HG03159 (cell line): ENCODE measurements around the gene SORCS2.
"Not testable (repeated sequence)": the region's sequence is repeated elsewhere in the genome, so short reads cannot be mapped to it uniquely, and the experiment has no call there.

Experiments used
- ATAC-seq: cut with Tn5 transposase; IDR thresholded peaks from one replicate; pipeline ENCODE4 v1.9.1; 2021; ENCODE audit warnings: mild to moderate bottlenecking, moderate library complexity; ENCODE audit not compliant: unreplicated experiment

The SORCS2 gene

DNA sequence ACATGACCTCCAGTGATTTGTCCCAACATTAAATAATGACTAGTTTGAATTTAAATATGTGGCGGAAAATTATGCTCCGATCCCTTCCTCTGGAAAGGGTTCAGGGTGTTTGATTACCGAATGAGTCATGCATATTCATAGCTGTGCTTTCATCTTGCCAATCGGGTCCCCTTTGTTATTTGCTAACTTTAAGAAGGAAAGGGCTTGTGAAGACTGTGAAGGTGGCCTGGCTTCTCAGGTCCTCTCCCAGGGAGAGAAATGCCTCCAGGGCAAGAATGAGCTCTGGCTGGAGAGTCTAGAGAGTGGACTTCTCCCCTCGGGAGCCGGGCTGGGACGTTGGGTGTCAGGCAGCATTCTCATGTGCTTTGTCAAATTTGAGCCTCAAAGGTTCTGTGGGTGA, 397.9 kb downstream of the SORCS2 start:
- no peak for ATAC-seq

DNA sequence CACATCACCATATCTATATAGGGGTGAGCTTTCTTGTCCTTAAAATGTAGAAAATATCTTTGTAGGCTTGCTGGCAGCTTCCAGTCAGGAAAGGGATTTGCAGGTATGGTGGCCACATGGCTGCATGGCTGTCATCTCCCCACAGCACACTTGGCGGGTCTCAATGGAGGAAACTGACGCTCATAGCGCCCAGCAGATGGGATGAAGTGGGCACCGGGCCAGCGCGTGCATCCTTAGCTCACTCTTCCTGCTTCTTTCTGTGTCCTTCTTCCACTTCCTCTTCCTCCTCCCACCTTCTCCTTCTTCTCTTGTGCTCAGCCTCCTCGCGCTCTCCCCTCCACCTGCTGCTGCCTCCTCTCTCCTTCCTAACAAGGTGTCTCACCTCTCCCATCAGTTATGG, 398.6 kb downstream of the SORCS2 start:
- no peak for ATAC-seq

DNA sequence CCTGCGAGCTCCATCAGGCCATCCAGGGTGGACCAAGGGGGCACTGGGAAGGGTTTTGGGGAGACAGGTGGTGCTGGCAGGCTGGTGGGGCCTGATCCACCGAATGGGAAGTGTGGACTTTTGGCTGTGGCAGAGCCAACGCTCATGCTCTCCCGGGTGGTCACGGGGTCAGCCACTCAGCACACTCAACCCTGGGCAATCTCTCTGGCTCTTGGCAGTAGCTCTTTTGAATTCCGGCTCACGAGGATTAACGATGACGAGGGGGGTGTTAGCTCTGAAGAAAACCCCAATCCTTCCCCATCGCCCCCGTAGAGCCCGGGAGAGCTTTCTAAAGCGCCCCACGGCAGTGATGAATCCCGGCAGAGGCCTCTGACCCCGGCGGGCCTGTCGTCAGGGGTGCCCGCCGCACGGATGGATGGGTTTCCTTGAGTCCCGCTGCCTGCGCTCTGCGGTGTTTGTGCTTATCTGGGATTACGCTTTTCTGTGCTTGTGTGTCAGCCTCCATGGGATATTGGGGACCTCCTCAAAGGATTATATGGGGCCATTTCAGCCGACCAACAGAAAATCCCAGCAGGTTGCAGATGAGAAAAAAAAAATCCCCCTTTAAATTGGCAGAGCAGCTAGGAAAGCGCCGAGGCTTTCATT, 399.2 kb downstream of the SORCS2 start:
- ATAC-seq: no peak

DNA sequence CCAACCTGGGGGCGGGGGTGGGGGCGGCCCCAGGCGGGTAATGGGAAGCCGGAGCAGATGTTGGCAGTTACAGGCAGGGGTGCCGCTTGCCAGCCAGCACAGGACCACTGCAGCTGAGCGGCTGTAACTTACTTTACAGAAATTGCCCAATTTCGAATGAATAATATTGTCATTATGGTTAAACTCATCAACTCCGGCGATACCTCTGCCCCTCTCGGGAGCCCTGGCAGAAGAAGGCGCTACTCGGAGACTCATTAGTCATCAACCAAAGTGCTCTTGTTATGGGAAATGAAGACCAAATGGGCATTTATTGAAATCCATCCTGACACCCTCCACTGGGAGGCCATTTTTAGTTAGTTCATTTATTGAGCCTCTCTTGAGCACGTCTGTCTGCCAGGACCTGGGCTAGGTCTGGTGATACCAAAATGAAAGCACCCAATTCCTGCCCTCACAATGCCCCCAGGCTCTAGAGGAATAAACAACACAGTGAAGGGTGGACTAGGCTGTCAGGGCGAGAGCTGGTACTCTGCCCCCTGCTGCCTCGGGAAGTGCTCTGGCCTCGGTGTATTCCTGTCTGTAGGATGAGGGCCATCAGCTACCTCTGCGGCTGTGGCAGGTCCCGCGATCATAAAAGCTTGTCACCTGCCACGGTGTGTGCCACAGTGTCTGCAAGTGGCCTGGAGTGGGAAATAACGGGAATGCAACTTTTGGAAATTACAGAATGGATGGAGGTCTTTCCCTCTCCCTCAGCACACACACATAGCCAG, 401.5 kb downstream of the SORCS2 start:
- ATAC-seq: no peak

DNA sequence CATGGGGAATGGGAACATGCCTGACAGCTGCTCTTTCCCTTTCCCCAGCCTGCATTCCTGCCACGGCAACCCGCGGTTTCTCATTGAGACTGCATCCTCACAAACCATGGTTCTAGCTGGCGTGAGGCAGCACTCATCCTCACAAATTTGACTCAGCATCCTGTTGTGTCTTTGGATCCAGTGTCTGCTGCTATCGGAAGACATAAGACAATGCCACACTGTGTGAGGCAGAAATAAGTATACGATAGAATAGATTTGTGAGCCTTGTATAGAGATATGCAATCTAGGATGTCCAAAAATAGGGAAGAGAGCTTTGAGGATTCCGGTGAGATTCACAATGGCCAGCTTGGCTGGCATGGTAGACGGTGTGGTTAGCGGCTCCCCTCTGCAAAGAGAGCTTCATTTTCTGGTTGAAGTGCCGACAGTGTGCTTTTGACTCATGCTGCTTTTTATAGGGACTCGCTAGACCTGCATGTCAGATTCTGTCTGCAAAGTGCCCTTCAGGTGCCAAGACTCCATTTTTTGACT, 403.7 kb downstream of the SORCS2 start:
- ATAC-seq: no peak

DNA sequence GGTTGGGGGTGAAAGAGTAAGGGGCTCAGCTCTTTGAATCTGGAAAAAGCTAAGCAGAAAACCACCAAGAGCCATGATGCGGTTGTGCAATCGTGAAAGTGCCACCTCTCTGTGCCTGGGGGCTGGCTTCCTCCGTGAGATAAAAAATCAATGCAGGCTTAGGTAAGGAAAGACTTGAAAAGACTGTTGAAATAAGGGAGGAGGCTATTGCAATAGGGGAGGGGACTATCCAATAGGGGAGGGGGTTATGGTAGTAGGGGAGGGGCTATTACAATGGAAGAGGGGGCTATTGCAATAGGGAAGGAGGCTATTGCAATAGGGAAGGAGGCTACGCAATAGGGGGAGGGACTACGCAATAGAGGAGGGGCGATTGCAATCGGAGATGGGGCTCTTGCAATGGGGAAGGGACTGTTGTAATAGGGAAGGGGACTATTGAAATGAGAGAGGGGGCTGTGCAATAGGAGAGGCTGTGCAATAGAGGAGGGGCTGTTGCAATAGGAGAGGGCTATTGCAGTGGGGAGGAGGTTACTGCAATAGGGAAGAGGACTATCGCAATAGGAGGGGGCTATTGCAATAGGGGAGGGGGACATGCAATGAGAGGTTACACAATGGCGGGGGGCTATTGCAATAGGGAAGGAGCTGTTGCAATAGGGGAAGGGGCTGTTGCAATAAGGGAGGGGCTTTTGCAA, 404.7 kb downstream of the SORCS2 start:
- no peak for ATAC-seq

DNA sequence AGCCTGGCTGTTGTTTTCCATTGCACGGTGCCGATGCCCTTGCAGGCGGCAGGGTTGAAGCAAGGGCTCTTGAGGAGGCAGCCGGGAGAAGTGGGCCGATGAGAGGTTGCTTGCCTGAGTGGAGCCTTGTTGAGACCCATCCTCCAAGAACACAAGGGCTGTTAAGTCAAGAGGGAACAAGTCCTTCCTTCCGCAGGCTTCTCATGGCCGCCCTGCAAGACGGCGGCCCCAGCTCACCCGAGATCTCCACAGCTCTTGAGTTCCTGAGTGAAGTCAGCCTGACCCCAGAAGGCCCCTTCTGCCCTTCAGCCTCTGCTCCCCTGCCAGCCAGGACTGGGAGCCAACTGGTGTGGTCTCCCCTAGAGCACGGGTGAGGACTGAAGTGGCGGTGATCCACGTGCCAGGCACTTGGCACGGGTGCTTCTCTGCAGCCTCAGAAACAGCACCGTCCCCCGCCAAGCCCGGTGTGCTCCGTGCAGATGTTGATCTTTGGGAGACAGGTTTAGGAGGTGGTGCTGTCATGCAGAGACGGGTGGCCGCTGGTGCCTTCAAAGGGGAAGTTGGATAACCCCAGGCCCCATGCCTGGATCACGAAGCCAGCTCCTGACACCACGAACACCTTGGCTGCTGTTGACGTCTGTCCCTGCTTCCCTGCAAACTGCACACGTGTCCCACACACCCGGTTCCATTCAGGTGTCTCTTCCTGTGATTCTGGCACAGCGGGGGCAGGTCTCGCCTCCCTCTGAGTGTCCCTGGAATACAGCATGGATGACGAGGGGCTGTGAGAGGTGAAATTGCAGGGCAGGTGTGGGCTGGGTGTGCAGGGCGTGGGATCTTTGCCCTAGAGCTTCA, 406.8 kb downstream of the SORCS2 start:
- ATAC-seq: no peak

DNA sequence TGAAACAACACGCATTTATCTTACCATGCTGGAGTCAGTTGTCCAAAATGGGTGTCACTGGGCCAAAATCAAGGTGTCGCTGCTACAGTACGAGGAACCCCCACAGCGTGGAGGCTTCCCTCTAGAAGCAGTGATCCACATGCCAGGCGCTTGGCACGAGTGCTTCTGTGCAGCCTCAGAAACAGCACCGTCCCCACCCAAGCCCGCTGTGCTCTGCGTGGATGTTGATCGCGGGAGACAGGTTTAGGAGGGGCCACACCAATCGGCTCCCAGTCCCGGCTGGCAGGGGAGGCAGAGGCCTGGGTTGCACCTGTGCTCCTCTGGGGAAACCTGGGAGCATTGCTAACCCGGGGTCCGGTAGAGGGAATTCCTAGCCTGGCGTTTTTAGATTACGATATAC, 407.9 kb downstream of the SORCS2 start:
- ATAC-seq: no peak

DNA sequence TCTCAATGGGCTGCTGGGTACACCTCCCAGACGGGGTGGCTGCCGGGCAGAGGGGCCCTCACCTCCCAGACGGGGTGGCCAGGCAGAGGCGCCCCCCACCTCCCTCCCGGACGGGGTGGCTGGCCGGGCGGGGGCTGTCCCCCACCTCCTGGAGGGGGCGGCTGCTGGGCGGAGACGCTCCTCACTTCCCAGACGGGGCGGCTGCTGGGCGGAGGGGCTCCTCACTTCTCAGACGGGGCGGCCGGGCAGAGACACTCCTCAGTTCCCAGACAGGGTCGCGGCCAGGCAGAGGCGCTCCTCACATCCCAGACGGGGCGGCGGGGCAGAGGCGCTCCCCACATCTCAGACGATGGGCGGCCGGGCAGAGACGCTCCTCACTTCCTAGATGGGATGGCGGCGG, 409.8 kb downstream of the SORCS2 start:
- not testable (repeated sequence) for ATAC-seq

DNA sequence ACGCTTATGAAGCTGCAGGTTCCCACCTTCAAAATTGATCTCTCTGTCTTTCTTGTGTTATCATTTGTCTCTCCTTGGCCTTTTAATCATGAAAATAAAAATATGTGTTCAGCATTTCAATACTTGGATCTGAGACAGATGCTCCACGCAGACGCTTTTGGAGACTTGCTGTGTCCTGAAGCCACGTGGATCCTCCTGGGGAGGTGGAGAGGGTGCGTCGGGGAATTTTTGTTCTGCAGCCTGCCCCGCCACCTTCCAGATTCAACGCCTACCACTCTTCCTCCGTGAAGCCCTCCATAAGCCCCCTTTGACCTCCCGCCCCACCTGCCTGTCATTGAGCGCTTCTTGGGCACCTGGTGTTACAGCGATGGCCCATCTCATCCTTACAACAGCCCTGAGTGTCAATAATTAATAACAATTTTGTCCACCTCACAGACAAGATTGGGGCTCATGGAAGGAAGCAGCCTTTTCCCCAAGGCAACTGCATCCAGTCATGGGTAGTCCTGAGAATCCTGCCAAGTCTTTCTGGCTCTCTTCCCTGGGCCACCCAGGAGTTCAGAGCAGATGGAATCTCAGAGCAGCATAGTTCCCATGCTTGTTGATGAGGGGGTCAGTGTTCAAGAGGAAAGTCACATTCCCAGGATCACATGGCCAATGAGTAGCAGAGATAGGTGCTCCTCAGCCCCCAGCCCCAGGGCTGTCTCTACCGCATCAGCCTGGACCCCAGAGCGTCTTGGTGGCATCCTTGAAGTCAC, 415.0 kb downstream of the SORCS2 start:
- no peak for ATAC-seq

DNA sequence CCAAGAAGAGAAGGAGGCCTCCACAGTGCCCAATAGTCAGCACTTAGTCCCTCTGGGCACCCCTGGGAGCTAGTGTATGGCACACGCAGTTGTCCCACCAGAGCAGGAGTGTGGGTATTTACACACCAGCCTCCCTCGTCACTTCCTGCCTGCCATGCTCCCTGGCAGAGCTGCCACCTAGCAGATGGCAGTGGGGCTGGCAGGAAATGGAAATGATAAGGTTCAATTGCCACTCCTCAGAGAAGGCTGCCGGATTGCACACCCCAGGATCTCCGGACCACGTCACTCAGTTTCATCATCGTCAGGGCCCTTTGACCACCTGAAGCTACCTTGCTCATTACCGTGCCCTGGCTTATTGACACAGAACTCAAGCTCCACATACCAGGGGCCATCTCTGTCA, 415.7 kb downstream of the SORCS2 start:
- no peak for ATAC-seq

DNA sequence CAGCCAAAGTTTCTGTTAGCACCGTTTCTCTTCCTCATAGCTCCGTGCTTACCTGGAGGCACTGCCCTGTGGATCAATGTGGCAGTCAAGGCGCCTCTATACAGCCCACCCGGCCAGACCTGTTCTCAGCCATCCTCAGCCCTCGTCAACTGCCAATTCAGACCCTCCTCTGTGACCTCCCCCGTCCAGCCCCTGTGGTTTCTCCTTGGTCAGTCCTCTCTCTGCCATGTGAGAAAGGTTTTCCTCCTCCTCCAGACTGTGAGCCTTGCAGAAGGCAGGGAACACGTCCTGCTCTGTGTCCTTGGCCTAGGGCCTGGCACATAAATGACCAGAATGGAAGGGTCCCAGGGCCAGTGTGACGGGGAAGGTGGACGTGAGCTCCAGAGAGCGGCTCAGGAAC, 417.0 kb downstream of the SORCS2 start:
- ATAC-seq: no peak

DNA sequence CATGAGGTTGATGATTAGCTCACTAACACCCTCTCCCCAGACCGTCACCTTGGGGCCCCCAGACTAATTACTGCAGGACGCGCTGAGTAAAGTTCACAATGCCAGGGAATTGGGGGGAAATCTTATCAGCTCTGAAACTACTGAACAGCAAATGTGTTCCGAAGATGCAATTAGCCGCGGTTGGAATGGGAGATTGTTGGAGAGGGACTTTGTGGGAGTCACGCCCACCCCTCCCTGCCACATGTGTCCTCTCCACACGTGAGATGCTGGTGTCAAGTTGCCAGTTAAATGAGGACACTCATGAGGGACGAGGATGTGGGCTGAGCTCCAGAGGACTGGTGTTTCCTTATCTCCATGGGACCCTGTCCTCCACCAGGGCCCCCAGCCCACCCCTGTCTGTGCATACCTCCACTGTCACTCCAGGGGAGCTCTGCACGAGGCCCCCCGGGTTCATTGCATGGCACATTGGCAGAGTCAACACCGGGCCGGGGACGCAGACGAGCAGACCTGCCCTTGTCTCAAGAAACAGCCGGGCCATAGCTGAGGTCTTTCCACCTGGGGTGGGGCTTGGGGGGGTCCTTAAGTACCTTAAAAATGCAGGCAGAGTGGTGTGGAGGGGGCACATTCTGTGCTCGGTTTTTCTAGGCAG, 417.8 kb downstream of the SORCS2 start:
- no peak for ATAC-seq

DNA sequence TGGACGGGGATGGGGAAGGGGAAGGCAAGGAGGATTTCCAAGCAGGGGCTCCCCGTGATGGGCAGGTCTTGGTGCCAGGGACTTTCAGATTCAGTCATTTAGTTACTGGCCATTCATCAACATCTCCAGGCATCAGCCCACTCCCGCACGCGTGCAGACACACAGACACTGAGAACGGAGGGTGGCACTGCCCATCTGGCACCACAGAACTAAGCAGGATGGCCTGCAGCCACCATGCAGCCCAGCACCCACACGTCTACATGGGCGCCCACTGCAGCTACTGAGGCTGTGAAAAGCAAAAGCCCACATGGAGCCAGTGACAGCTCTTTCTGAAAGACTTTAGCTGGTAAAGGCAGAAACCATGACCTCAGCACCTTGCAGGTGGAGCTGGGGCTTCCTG, 418.5 kb downstream of the SORCS2 start:
- ATAC-seq: no peak

DNA sequence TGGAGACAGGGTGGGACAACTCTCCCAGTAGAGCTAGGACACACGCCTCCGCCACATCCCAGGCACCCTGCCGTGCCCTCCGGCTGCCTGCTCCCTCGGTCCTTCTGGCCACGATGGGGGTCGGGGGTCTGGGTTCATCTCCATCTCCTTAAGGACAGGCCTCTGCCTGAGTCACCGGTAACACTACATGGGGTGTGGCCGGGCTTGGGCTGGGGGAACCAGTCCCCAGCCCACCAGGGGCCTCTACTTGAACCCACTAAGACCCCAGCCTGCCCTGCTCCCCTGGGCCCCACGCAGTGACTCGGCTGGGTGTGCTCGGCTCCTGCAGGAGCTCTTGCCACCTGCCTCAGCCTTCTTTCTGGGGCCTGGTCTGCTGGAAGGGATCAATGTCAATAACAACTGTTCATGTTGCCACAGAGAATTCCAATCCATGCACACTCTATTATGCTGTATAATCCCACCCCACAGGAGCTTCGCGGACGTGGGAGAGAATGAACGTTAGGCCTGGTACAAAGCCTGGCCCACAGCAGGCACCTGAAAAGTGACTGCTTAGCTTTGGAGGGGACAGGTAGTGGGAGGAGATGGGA, 420.1 kb downstream of the SORCS2 start:
- no peak for ATAC-seq

DNA sequence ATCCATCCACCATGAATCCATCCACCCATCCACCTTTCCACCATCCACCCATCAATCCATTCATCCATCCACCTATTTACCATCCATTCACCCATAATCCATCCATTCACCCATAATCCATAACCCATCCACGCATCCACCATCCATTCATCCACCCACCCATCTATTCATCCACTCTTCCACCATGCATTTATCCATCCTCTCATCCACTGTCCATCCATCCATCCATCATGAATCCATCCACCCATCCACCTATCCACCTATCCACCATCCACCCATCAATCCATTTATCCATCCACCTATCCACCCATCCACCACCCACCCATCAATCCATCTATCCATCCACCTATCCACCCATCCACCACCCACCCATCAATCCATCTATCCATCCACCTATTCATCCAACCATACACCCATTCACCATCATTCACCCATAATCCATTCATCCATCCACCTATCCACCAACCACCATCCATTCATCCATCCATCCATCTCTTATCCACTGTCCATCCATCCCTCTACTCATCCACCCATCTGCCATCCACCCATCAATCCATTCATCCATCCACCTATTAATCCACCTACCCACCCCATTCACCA, 422.1 kb downstream of the SORCS2 start:
- no peak for ATAC-seq

DNA sequence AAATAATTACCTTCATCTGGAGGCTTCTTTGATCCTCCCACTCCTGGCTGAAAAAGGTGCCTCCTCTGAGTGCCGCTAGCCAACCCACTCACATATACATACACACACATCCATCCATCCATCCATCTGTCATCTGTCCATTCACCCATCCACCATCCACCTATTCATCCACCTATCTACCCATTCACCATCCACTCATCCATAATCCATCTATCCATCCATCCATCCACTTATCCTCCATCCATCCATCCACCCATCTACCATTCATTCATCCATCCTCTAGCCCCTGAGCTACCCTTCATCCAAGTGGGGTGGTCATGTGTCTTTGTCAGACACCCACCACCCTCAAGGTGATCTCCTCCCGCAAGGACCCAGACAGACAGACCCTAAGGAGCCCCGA, 423.9 kb downstream of the SORCS2 start:
- ATAC-seq: no peak

DNA sequence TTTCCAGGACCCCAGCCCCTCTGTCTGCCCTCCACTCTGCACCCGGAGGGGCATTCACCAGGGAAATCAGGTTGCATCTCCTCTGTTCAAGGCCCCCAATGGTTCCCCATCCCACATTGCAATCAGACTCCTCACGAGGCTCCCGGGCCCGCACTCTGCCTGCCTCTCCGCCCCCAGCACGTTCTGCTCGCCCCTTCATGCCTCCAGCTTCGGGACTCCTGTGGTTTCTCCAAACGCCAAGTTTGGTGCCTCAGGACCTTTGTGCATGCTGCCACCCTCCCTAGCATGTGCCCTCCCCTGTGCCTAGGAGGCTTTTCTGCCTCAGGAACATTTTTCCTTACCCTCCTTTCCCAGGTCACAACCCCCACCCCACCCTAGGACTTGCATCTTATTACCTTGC, 426.0 kb downstream of the SORCS2 start:
- no peak for ATAC-seq
